ENCODE data around the gene CACNA2D3. TPM values are rescaled to one million over a fixed set of nuclear protein-coding genes. Genes with fewer than 3 reads are reported as not detected.

The CACNA2D3 gene
- total RNA-seq, 2 donors from 2014 or later, result 0.97 TPM; not detected in 1

GRCh38 chr3:54866251-54866650, 743.9 kb downstream of the CACNA2D3 start:
- WGBS, 2 experiments (ENCODE audit: insufficient coverage in 1 of 2, insufficient read length in 1 of 2), result 85 to 94% methylated on average over 4 of the region's 4 CpGs
- Histone ChIP-seq H3K4me1 (ENCODE audit: control insufficient read depth, insufficient read depth, low read length) (no peaks in the 10 kb centered on the region), H3K36me3 (ENCODE audit: control insufficient read depth, insufficient read depth, low read length) (no peaks in the 10 kb centered on the region), H3K4me3 (ENCODE audit: low read length) (no peak overlapping the region), H3K27ac (ENCODE audit: low read depth, low read length) (no peak overlapping the region), H3K27me3 (ENCODE audit: control insufficient read depth, insufficient read depth, low read length, poor library complexity, severe bottlenecking) (no peaks in the 10 kb centered on the region), H3K9me3 (ENCODE audit: control insufficient read depth, low read length) (no peaks in the 10 kb centered on the region), H3K9ac (ENCODE audit: extremely low read depth, low read length, poor library complexity, severe bottlenecking) (no peak overlapping the region)
- Mint-ChIP-seq H3K9me3 (no peaks in the 10 kb centered on the region), H3K36me3 (ENCODE audit: low read depth) (no peaks in the 10 kb centered on the region), H3K27ac (no peak overlapping the region), H3K27me3 (ENCODE audit: insufficient read depth) (peaks cover 2% of the 10 kb centered on the region), H3K4me1 (peaks cover 6% of the 10 kb centered on the region), H3K4me3 (no peak overlapping the region)
- TF ChIP-seq CTCF (conservative IDR thresholded peaks at IDR 0.05), result no peak
- no peak for DNase-seq

GRCh38 chr3:54870423-54870822, 748.1 kb downstream of the CACNA2D3 start:
- 81 to 93% methylated on average over 6 to 7 of the region's 7 CpGs for WGBS, 2 experiments (ENCODE audit: insufficient coverage in 1 of 2, insufficient read length in 1 of 2)
- Histone ChIP-seq H3K9ac (ENCODE audit: extremely low read depth, low read length, poor library complexity, severe bottlenecking) (no peak overlapping the region), H3K9me3 (ENCODE audit: control insufficient read depth, low read length) (no peaks in the 10 kb centered on the region), H3K36me3 (ENCODE audit: control insufficient read depth, insufficient read depth, low read length) (no peaks in the 10 kb centered on the region), H3K4me3 (ENCODE audit: low read length) (no peak overlapping the region), H3K27me3 (ENCODE audit: control insufficient read depth, insufficient read depth, low read length, poor library complexity, severe bottlenecking) (no peaks in the 10 kb centered on the region), H3K4me1 (ENCODE audit: control insufficient read depth, insufficient read depth, low read length) (peaks cover 4% of the 10 kb centered on the region), H3K27ac (ENCODE audit: low read depth, low read length) (no peak overlapping the region)
- Mint-ChIP-seq H3K9me3 (no peaks in the 10 kb centered on the region), H3K4me3 (no peak overlapping the region), H3K4me1 (peaks cover 10% of the 10 kb centered on the region), H3K27me3 (ENCODE audit: insufficient read depth) (no peaks in the 10 kb centered on the region), H3K27ac (no peak overlapping the region), H3K36me3 (ENCODE audit: low read depth) (no peaks in the 10 kb centered on the region)
- DNase-seq, result no peak
- peak; percentile 68 for TF ChIP-seq CTCF (conservative IDR thresholded peaks at IDR 0.05)

- Histone ChIP-seq H3K9me3 (ENCODE audit: control insufficient read depth, low read length) (no peaks in the 10 kb centered on the region), H3K4me1 (ENCODE audit: control insufficient read depth, insufficient read depth, low read length) (peaks cover 4% of the 10 kb centered on the region), H3K36me3 (ENCODE audit: control insufficient read depth, insufficient read depth, low read length) (no peaks in the 10 kb centered on the region), H3K27me3 (ENCODE audit: control insufficient read depth, insufficient read depth, low read length, poor library complexity, severe bottlenecking) (peaks cover 2% of the 10 kb centered on the region), H3K27ac (ENCODE audit: low read depth, low read length) (no peak overlapping the region), H3K9ac (ENCODE audit: extremely low read depth, low read length, poor library complexity, severe bottlenecking) (no peak overlapping the region), H3K4me3 (ENCODE audit: low read length) (no peak overlapping the region)
- WGBS, 2 experiments (ENCODE audit: insufficient coverage in 1 of 2, insufficient read length in 1 of 2), result 91 to 100% methylated on average over 4 of the region's 4 CpGs
- Mint-ChIP-seq H3K9me3 (no peaks in the 10 kb centered on the region), H3K27me3 (ENCODE audit: insufficient read depth) (no peaks in the 10 kb centered on the region), H3K27ac (no peak overlapping the region), H3K36me3 (ENCODE audit: low read depth) (no peaks in the 10 kb centered on the region), H3K4me1 (peaks cover 10% of the 10 kb centered on the region), H3K4me3 (no peak overlapping the region)
- TF ChIP-seq CTCF (conservative IDR thresholded peaks at IDR 0.05), result no peak
- DNase-seq, result no peak
These were observed 749.5 kb downstream of the CACNA2D3 start for GRCh38 chr3:54871867-54872266.

Measured in endodermal cell (in vitro differentiated cells).